ENCODE results near the gene CBX2.
"Not testable (repeated sequence)": the region's sequence is repeated elsewhere in the genome, so short reads cannot be mapped to it uniquely, and the experiment has no call there.

CBX2 gene

DNA sequence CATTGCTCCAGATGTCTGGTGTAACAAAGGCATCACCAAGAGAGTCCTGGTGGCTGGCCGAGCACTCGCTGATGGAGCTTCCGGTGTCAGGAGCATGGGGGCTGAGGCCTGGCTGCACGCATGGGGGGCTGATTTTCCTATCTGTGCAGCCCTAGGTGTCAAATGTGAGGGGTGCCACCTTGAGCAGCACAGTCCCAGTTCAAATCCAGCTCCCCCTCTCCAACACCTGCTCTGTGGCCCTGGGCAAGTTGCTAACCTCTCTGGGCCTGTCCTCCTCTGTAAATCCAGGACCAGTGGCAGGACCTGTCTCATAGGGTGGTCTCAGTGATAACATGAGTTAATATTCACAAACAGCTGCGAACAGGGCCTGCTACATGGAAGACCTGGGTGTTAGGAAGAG is 34.3 kb upstream of the CBX2 start:
- DNase-seq: no peak

DNA sequence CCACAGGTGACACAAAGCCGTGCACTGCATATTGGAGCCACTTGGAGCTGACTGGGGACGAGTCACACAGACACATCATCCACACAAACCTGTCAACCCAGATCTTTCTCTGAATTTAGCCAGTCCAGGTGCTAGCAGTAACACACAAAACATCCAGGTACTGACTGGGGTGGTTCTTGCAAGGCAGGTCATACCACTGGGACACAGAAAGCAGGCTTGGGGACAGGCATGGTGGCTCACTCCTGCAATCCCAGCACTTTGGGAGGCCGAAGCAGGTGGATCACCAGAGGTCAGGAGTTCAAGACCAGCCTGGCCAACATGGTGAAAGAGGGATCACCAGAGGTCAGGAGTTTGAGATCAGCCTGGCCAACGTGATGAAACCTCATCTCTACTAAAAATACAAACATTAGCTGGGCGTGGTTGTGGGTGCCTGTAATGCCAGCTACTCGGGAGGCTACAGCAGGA is 32.3 kb upstream of the CBX2 start:
- no peak for DNase-seq

DNA sequence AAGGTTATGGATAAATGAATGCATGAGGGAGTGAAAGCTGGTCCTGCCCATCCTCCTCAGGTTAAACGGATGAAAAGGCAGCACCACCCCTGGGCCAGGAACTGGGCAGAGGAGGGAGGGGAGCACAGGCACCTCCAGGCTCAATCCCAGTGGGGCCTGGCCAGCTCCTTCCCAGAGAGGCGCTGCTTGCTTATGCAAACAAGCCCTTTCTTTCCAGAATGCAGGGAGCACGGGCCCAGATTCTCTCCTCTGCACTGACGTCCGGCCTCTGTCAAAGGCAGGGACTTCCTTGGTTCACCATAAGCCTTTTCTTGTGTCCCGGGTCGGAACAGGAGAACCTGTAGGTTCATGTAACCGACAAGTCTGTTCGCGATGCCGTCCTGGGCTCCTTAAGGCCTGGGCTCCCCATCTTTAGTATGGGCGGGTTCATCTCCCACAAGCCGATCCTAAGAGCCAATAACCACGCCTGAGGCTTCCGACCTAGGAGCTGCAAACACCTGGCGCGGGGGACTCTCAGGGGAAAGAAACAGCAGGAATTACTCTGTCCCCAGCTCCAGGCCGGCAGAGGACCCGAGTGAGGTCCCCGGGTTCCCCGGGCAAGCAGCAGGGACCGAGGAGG is 30.9 kb upstream of the CBX2 start:
- DNase-seq: no peak

DNA sequence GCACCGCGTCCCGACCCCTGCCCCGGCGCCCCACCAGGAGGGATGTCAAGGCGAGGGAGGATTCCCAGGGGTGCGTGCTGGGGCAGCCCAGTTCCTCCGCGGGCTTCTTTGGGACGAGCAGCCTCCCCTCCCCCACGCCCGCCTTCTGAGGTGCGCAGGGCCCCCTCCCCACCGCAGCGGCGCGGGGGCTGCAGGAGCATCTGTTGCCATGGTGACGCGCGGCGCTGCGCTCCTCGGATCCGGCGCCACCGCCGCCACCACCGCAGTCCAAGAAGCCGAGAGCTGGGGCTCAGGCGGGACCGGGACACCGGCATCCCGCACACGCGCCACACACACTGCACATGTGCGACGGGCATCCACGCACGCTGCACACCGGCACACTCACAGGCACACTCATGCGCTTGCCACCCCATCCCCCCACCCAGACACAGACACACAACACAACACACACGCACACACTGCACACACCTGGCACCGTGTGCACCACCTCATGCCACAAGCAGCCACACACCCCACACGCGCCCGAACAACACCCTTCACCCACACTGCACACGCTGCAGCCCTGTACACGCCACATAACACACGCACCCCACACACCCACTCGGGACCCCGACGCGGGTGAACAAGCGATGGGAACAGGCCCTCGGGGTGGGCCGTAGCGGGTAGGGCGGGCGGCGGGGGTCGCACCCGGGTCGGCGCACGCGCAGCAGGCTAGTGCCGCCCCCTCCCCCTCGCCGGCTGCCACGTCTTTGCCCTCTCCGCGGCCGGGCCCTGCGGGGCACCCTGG is 30.2 kb upstream of the CBX2 start:
- DNase-seq: peak; percentile 14

DNA sequence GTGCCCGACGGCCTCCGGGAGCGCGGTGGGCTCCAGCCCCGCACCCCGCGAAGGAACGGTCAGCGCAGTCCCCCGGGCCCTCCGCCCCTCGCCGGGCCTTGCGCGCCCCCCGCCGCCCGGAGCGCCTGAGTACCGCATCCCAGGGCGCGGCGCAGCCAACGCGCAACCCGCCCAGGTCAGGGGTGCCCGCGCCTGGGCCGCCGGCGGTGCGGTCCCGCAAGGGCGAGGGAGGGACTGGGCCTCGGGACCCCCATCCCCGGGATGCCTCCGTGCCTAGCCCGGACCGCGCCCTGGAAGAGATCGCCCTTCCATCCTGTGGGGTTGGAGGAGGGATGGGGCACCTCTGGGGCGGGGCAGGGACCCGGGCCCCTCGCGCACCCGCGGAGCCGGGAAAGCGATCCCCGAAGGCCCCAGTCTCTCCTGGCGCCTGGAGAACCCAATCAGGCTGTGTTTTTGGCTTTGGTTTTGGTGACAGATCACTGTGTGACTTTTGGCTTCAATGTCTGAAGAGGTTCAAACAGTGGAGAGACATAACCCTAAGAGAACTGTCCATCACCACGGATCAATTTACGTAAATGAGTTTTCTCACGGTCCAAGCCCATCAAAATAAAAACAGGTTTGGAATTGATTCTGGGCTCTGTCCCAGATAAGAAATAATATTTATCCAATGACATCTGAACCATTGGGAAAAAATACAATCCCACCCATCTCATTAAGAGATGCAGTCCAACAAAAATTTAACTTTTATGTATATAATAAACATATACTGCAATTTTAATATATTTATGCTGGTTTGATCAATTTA is 29.5 kb upstream of the CBX2 start:
- no peak for DNase-seq

DNA sequence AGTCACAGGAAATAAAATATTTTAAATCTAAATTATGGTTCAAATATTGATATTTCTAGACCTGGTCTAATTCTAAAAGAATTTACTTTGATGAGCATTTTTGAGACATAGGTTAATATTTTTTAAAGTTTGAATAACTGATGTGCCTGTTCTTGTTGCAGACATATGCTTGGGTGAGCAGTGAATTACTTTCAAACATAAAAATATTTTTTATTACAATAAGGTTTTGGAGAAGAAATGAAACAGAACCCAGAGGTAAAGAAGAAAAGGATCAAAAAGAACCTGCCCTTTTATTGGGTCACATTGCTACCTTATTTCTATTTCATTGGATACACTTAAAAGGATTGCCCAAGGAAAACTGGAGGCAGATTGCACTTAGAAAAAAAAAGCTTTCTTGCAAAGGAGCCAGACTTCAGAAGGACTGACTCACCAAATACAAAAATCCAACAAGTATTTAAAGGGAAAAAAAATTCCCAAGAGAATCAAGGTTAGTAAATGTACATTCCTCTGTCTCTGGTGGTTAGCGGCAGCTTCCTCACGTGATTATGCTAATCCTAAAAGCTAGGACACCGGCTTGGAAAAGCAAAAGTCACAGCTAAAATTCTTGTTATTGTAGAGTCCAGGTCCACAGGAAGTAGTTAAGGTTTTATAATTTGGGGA is 28.7 kb upstream of the CBX2 start:
- no peak for DNase-seq

DNA sequence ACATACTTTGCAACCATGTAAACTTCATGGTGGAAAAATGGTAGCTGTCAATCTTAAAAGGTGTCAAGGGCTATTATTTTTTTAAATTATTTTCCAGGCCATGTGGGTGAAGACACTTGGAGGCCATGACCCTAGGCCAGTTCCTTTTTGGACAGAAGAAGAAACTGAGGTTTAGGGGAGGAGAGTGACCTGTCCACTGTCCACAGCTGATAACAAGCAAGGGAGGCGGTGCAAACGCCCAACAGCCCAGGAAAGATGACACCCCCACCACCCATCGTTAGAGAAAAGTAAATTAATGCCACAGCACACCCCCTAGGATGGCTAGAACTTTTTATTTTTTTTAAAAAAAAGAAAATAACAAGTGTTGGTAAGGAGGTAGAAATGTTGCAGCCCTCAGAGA is 28.0 kb upstream of the CBX2 start:
- no peak for DNase-seq

DNA sequence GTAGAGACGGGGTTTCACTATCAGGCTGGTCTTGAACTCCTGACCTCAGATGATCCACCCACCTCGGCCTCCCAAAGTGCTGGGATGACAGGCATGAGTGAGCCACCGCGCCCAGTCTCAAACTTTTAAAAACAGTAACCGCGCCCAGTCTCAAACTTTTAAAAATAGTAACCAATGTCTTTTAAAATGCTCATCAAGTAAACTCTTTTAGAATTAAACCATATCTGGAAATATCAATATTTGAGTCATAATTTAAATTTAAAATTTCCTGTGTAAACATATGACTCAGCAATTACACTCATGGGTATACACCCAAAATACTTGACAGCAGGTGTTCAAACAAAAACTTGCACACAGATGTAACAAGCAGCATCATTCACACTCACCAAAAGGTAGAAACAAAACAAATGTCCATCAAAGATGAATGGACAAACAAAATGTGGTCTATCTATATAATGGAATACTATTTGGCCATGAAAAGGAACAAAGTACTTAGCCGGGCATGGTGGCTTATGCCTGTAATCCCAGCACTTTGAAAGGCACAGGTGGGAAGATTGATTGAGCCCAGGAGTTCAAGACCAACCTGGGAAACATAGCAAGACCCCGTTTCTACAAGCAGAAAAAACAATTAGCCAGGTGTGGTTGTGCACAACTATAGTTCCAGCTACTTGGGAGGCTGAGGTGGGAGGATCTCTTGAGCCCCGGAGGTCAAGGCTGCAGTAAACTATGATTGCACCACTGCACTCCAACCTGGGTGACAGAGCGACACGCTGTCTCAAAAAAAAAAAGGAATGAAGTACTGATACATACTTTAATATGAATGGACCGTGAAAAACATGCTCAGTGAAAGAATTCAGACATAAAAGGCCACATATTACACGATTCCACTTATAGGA is 27.1 kb upstream of the CBX2 start:
- DNase-seq: no peak

DNA sequence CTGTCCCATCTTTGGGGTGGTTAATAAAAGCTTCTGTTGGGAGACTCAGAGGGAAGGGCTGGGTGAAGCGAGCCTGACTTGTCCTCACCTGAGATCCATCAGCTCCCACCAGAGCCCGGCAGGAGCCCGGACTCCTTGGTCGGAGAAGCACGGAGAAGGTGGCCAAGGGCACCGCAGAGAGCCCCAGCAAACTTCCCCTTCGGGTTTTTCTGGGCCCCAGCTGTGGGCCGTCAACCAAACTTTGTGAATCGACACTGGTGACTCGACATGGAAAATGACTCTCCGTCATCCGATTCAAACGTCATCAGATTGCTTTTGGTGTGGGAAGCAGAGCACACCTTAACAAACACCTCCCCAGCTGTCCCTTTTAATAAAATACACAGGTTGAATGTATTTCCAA is 25.8 kb upstream of the CBX2 start:
- DNase-seq: no peak

DNA sequence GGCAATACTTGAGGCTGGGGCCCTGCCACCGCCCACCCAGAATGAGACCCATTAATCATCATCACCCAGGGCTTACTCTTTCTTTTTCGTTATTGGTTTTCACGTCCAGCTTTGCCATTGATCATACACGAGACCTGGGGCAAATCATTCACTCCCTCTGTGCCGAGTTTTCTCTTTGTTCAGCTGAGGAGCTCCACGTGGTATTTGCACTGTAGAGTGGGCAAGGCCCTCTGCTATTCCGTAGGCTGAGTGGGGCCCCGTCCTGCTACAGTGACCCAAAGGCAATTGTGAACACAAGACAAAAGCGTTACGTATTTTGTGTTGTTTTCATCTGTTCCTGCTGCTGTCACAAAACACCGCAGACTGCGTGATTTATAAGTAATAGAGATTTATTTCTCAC is 23.6 kb upstream of the CBX2 start:
- DNase-seq: no peak

DNA sequence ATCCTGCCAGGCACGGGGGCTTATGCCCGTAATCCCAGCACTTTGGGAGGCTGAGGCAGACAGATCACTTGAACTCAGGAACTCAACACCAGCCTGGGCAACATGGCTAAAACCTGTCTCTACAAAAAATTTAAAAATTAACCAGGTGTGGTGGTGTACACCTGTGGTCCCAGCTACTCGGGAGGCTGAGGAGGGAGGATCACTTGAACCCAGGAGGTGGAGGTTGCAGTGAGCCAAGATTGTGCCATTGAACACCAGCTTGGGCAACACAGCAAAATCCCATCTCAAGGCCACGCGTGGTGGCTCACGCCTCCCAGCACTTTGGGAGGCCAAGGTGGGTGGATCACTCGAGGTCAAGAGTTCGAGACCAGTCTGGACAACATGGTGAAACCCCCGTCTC is 23.0 kb upstream of the CBX2 start:
- DNase-seq: not testable (repeated sequence)

DNA sequence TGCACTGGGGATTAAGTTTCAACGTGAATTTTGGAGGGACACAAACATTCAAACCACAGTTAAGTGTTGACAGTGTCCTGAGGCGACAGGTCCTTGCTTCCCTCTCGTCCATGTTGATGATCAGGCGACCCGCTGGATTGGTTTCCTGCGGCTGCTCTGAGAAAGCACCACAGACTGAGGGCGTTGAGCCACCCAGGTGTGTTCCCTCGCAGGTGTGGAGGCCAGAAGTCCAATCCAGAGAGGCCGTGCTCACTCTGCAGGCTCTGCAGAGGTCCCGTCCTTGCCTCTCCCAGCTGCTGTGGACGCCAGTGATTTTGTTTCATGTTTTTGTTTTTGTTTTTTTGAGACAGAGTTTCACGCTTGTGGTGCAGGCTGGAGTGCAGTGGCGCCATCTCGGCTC is 22.4 kb upstream of the CBX2 start:
- DNase-seq: no peak

DNA sequence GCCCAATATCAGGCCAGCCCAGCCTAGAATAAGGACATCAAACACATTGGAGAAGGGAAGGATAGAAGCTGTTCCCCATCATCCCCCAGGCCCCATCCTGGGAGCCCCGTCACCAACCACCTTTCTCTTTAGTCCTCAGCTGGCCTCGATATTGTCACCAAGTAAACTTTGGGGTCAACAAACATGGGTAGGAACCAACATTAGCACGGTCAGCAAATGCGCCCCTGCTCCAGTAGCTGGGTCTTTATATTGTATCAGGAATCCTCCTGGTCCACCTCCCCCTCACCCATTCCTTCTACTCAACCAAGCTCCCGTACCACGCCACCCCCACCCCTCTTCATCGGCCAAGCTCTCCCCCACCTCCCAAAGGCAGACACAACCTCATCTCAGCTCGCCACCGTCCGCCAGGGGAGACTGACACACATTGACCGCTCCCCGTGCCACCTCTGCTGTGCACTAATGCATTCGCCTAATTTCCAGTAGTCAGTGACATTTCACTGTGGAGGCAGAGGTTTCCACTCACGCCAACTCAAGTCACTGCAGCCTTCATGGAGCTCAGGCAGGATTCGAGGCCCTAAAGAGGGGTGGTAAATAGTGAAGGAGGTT is 20.7 kb upstream of the CBX2 start:
- DNase-seq: no peak

DNA sequence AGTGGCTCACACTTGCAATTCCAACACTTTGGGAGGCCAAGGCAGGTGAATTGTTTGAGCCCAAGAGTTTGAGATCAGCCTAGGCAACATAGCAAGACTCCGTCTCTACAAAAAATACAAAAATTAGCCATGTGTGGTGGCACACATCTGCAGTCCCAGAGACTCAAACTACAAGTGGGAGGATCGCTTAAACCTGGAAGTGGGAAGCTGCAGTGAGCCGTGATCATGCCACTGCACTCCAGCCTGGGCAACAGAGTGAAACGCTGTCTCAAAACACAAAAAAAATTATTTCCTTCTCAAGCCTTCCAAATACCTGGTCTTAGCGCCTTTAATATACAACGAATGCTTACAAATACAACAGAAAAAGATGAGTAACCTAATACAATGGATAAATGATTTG is 19.7 kb upstream of the CBX2 start:
- no peak for DNase-seq

DNA sequence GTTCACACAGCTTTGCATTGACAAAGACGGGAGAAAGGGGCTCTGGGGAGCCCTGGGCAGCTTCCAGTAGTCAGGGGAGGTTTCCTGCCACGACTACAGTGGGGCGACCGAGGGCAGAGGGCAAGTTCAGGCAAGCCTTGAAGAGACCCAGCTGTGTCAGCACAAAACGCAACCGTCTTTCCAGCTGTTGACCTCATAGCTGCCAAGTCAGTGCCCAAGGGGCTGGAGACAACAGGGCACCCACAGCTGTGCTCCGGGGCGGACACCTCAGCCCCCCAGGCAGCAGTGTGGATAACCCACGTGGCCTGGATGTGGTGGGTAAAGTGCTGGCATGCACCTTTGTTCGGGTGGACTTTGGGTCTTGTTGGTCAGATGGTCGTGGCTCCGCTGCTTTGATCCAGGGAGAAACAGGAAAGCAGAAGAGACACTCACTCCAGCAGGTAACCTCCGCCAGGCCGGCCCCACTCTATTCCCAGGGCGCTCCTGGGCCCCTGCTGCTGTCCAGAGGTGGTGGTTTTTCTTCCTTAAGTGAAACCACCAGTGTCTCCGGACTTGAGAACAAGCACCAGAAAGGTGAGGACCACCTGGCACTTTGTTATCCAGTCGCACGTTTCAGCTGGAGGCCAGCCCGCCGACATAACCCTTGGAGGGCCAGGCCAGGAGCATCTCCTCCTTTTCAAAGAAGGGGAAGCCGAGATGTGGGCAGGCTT is 17.6 kb upstream of the CBX2 start:
- DNase-seq: peak; percentile 10

DNA sequence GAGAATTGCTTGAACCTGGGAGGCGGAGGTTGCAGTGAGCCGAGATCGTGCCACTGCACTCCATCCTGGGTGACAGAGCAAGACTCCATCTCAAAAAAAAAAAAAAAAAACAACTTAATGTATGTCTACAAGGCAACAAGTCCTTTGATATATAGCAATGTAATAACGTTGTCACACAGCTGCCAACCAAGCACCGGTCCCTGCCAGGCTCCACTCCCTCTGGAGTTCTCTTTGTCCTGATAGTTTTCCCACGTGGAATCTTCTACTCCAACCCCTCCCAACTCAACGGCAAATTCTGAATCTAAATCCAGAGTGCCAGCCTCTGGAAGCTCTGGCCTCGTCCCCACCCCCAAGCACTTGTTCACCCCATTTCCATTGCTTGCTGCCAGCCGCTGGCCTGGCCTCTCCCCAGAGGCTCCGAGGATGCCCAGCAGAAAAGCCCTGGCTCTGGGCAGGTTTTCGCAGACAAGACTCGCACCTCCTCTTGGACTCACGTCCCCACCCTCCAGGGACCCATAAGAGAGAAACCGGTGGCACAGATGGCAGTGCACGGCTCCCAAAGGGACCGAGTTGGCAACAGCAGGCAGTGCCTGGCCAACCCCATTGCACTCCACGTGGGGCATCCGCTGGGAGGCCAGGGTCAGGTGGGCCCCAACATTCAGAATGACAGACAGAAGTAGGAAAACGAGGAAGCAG is 15.9 kb upstream of the CBX2 start:
- DNase-seq: no peak

DNA sequence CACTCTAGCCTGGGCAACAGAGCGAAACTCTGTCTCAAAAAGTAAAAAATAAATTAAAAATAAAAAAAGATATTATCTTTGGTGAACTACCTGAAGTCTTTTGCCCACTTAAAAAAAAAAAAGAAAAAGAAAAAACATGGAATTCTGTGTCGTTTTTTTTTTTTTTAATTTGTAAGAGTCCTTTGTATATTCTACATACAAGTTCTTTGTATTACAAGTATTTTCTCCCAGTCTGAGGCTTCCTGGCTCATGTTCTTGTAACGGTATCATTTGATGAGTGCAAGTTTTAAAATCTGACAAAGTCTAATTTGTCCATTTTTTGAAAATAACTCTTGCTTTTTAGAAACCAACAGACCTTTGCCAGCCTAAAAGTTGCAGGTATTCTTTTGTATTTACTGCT is 12.2 kb upstream of the CBX2 start:
- DNase-seq: no peak

DNA sequence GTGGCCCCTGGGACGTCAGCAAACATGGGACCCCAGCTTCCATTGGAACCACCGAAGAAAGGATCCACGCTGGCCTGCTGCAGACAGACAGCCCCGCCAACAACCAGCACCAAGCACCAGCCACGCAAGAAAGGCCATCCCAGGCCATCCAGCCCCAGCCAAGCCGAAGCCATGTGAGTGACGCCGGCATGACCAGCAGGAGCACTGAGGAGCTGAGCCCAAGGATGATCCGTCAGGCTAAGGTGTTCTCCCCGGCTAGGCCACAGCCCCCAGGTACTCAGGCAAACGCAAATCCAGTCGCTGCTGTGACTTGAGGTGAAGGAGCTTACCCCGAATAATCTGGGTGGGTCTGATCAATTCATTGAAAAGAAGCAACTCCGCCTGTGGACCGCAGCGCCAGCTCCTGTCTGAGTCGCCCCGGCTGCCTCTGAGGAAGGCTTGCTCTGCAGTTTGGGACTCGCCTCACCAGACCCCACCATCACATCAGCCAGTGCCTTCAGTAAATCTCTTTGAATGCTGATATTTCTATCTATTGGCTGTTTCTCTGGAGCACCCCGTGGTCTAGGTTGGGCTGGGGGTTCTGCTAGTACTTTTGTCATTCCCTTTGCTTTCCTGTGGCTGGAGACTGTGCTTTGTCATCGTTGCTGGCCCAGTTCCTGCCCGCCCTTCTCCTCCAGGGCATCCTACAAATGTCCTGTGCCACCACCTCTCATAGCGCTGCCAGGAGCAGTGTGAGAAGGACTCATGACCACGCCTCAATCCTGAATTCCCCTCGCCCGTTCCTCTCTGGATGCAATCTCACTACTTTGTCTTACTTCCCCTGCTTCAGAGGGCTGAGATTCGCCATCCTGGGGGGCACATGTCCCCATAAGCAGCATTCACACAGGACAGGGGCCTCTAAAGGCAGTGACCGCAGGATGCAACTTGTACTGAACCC is 8.1 kb upstream of the CBX2 start:
- DNase-seq: no peak

DNA sequence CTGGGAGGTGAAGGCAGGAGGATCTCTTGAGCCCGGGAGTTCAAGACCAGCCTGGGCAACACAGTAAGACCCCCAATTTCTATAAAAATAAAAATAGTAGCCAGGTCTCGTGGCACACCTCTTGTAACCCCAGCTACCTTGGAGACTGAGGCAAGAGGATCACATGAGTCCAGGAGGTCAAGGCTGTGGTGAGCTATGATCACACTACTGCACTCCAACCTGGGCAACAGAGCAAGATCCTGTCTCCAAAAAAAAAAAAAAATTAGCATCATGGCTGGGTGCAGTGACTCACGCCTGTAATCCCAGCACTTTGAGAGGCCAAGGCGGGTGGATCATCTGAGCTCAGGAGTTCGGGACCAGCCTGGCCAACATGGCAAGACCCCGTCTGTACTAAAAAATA is 6.7 kb upstream of the CBX2 start:
- no peak for DNase-seq

Measured in DMS79 treated with DMSO at 0.1 percent for 48 hours (cell line).